ENCODE results near the gene ATP2A2. TPM values are rescaled to one million over a fixed set of nuclear protein-coding genes. Genes with fewer than 3 reads are reported as not detected.
"Not testable (repeated sequence)": the region's sequence is repeated elsewhere in the genome, so short reads cannot be mapped to it uniquely, and the experiment has no call there.

ATP2A2 gene
- polyA plus RNA-seq, 1 donor = 174 TPM

- DNase-seq = peak; percentile 22
Observed at GRCh38 chr12:110367181-110367864, 86.3 kb downstream of the ATP2A2 start.

GRCh38 chr12:110369992-110370391, 88.9 kb downstream of the ATP2A2 start:
- DNase-seq = no peak

GRCh38 chr12:110370732-110371231, 89.7 kb downstream of the ATP2A2 start:
- no peak for DNase-seq

DNA sequence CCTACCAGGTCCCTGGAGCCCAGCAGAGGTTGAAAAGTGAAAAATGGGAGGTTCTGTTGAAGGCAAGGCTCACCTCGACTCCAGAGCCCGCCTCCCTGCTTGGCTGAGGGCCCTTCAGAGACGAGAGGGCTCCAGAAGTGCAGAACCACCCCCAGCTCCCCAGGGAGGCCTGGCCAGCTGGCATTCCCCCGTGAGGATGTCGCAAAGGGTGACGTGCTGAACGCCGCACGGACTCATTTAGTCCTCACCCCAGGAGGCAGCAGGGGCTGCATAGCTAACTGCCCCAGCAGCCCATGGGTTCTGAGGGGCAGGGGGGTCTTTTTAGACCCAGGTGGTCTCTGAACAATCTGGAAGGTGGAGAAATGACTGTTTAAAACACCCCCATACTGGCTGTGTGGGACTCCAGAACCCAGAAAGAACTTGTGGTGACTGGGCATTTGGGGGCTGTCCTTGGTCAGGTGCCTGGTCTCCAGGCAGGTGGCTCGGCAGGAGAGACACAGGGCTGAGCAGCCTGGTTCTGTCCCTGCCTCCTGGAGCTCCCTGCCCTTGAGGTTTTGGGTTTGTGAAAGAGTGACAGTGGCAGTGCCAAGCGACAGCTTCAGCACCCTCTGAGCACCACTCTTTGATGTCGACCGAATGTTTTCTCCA, 90.5 kb downstream of the ATP2A2 start:
- DNase-seq = no peak

GRCh38 chr12:110372056-110372425, 91.0 kb downstream of the ATP2A2 start:
- DNase-seq = no peak

DNA sequence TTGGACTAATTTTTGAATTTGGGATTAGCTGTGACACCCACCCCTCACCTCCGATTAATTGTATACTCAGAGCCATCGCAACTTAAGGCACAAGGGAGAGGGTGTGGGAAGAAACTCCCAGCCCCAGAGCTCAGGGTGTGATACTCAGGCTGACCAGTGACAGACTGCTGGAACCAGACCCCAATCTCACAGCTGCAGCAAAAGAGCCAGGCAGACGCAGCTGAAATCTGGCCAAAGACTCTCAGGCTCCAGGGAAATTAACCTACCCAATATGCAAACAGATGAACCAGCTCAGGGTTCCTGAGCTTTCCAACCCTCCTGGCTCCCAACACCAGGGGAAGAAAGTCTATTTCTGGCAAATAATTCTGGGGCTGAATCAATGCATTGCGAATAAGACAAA, 92.0 kb downstream of the ATP2A2 start:
- no peak for DNase-seq

DNA sequence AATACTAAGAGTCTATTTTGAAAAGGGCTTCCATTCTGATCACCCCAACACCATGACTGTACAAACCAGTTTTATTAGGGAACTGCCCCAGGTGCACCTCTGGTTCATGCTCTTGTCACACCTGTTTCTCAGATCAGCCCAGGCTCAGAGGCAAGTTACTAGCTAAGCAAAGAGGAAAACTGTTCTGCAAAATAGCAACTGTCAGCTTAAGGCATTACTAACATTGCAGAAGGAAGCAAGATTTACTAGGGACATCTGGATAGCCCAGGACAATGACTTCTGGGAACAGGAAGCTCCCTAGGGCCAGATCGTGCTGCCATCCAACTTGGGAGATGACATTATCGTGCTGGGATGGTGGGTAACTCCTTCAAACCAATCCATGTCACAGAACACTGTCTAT, 92.4 kb downstream of the ATP2A2 start:
- DNase-seq = no peak

- no peak for DNase-seq
Observed at GRCh38 chr12:110373962-110374611, 93.0 kb downstream of the ATP2A2 start.

- DNase-seq = not testable (repeated sequence)
Observed at GRCh38 chr12:110378131-110378790, 97.2 kb downstream of the ATP2A2 start.

DNA sequence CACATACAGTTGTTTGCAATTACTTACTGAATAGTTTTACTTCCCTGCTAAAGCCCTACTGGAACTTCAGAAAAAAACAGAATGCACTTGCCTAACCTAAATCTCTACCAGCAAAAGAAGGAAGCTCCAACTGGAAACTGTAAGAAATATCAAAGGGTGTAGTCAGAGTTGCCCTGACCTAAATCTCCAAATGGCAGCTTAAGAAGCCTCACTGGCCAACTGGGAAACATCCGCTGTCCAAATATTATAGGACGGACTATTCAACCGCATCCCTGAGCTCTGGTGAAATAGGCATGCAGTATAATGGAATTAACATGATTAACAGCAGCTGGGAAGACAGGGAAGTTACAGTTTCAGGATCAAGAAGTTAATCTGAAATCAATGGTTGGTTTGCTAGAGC, 98.2 kb downstream of the ATP2A2 start:
- no peak for DNase-seq

- no peak for DNase-seq
Observed at GRCh38 chr12:110379631-110380030, 98.6 kb downstream of the ATP2A2 start.

GRCh38 chr12:110382683-110383082, 101.6 kb downstream of the ATP2A2 start:
- no peak for DNase-seq

Other genes with a start within 250 kb of the ATP2A2 start
- 39.4 TPM for gene C12orf76, start 232.7 kb upstream of the ATP2A2 start, polyA plus RNA-seq (ENCODE audit: insufficient read length)
- gene IFT81, start 156.9 kb upstream of the ATP2A2 start, polyA plus RNA-seq (ENCODE audit: insufficient read length) = 61.2 TPM
- 102 TPM for gene ANAPC7, start 122.5 kb downstream of the ATP2A2 start, polyA plus RNA-seq (ENCODE audit: insufficient read length)
- gene ARPC3, start 169.1 kb downstream of the ATP2A2 start, polyA plus RNA-seq (ENCODE audit: insufficient read length) = 248 TPM
- gene GPN3, start 187.0 kb downstream of the ATP2A2 start, polyA plus RNA-seq (ENCODE audit: insufficient read length) = 32.5 TPM
- gene FAM216A, start 187.6 kb downstream of the ATP2A2 start, polyA plus RNA-seq (ENCODE audit: insufficient read length) = 20.9 TPM
- 173 TPM for gene VPS29, start 220.9 kb downstream of the ATP2A2 start, polyA plus RNA-seq (ENCODE audit: insufficient read length)
- gene RAD9B, start 221.1 kb downstream of the ATP2A2 start, polyA plus RNA-seq (ENCODE audit: insufficient read length) = 1.4 TPM